OCI-LY3 (cell line): ENCODE data around the gene PEBP1.

Experiments
- H2AFZ ChIP-seq: fragments of 200-600, 300-600 bp; shearing (Covaris generic); 2 replicates; pipeline ENCODE4 v1.6.0; 2014; ENCODE audit warnings: antibody characterized with exemption, low read depth, low read length
- H3K27ac ChIP-seq: fragments of 200-600, 300-600 bp; sonication (generic); 2 replicates; pipeline ENCODE4 v1.5.1; 2014; ENCODE audit warnings: mild to moderate bottlenecking, low read length, moderate library complexity, mixed read lengths
- H3K27me3 ChIP-seq: fragments of 200-600, 300-600 bp; sonication (generic); 2 replicates; pipeline ENCODE4 v1.6.1; 2014; ENCODE audit warnings: low read depth, low read length, mixed read lengths
- H3K36me3 ChIP-seq: fragments of 200-600, 300-600 bp; sonication (generic); replicated peaks from 2 replicates; pipeline ENCODE3; 2014; ENCODE audit warnings: low read depth, low read length, mixed read lengths
- H3K4me1 ChIP-seq: fragments of 300-600, 200-600 bp; sonication (generic); 2 replicates; pipeline ENCODE4 v1.6.1; 2014; ENCODE audit warnings: low read length, mixed read lengths
- H3K4me2 ChIP-seq: fragments of 200-600, 300-600 bp; sonication (generic); 2 replicates; pipeline ENCODE4 v1.6.1; 2014; ENCODE audit warnings: low read length, mixed read lengths
- H3K4me3 ChIP-seq: fragments of 300-600, 200-600 bp; sonication (generic); 2 replicates; pipeline ENCODE4 v1.5.1; 2014; ENCODE audit warnings: antibody characterized with exemption, mild to moderate bottlenecking, low read length, moderate library complexity
- H3K79me2 ChIP-seq: fragments of 300-600, 200-600 bp; shearing (Covaris generic); 2 replicates; pipeline ENCODE4 v1.6.1; 2014; ENCODE audit warnings: mild to moderate bottlenecking, low read length, mixed read lengths
- H3K9ac ChIP-seq: fragments of 300-600, 200-600 bp; shearing (Covaris generic); 2 replicates; pipeline ENCODE4 v1.6.0; 2014; ENCODE audit warnings: mild to moderate bottlenecking, low read length, moderate library complexity
- H3K9me3 ChIP-seq: fragments of 200-600, 300-600 bp; shearing (Covaris generic); 2 replicates; pipeline ENCODE4 v1.6.1; 2014; ENCODE audit warnings: low read length, mixed read lengths; ENCODE audit not compliant: insufficient read depth
- H4K20me1 ChIP-seq: fragments of 200-600, 300-600 bp; sonication (generic); 2 replicates; pipeline ENCODE4 v1.6.1; 2016; ENCODE audit warnings: low read length, mixed read lengths; ENCODE audit not compliant: insufficient read depth
- CTCF ChIP-seq: fragments of 200-600, 300-600 bp; sonication (generic); IDR thresholded peaks from 2 replicates; pipeline ENCODE4 v1.5.1; 2014; ENCODE audit warnings: antibody characterized with exemption, low read length, low read depth
- EZH2phosphoT487 ChIP-seq: fragments of 200-600 bp; shearing (Covaris generic); IDR thresholded peaks from 2 replicates; pipeline ENCODE4 v1.6.1; 2018; ENCODE audit warnings: antibody characterized with exemption, mixed run types, low read depth

The PEBP1 gene

GRCh38 chr12:118193477-118193876, 57.6 kb downstream of the PEBP1 start:
- H3K27ac ChIP-seq: no peak overlapping the region
- no peaks in the 10 kb centered on the region for H3K27me3 ChIP-seq
- H3K9me3 ChIP-seq: no peaks in the 10 kb centered on the region
- H2AFZ ChIP-seq: no peak overlapping the region
- H3K4me2 ChIP-seq: no peak overlapping the region
- TF ChIP-seq EZH2phosphoT487 (no peak), CTCF (no peak)
- H3K79me2 ChIP-seq: no peaks in the 10 kb centered on the region
- H3K4me3 ChIP-seq: no peak overlapping the region
- H3K4me1 ChIP-seq: no peaks in the 10 kb centered on the region
- no peak overlapping the region for H3K9ac ChIP-seq
- no peaks in the 10 kb centered on the region for H4K20me1 ChIP-seq
- H3K36me3 ChIP-seq: peaks cover 4% of the 10 kb centered on the region

GRCh38 chr12:118193958-118194357, 58.0 kb downstream of the PEBP1 start:
- Histone ChIP-seq H3K9ac (no peak overlapping the region), H3K4me2 (no peak overlapping the region), H3K4me3 (no peak overlapping the region), H3K9me3 (no peaks in the 10 kb centered on the region), H4K20me1 (no peaks in the 10 kb centered on the region), H3K79me2 (no peaks in the 10 kb centered on the region), H3K27ac (no peak overlapping the region), H2AFZ (no peak overlapping the region), H3K4me1 (no peaks in the 10 kb centered on the region), H3K27me3 (no peaks in the 10 kb centered on the region), H3K36me3 (peaks cover 8% of the 10 kb centered on the region)
- TF ChIP-seq EZH2phosphoT487: no peak
- no peak for TF ChIP-seq CTCF
